ENCODE results near the gene BID. TPM values are rescaled to one million over a fixed set of nuclear protein-coding genes. Genes with fewer than 3 reads are reported as not detected.

The BID gene
- total RNA-seq, 3 donors from 2014 or later (not counting 1 experiment from before 2014, with no cell fraction given), result 40.9 to 42.4 (median 42.3) TPM

- Histone ChIP-seq H3K36me3 (ENCODE audit: control insufficient read depth, insufficient read depth, low read length) (peaks cover 12% of the 10 kb centered on the region), H3K27ac (ENCODE audit: low read length) (no peak overlapping the region), H3K9me3 (ENCODE audit: control insufficient read depth, insufficient read depth, low read length) (no peaks in the 10 kb centered on the region), H3K4me1 (ENCODE audit: control insufficient read depth, insufficient read depth, low read length) (peaks cover 10% of the 10 kb centered on the region), H3K4me3 (ENCODE audit: low read length) (no peak overlapping the region), H3K27me3 (ENCODE audit: control insufficient read depth, insufficient read depth, low read length) (no peaks in the 10 kb centered on the region)
- Mint-ChIP-seq H3K9me3 (no peaks in the 10 kb centered on the region), H3K36me3 (no peaks in the 10 kb centered on the region), H3K4me3 (peak overlapping the region; percentile 6), H3K4me1 (peaks cover 13 to 15% of the 10 kb centered on the region in 2 donors), H3K27me3 (ENCODE audit: low read depth in 2 of 2) (no peaks in the 10 kb centered on the region), H3K27ac (peak overlapping the region in 1 of 2 donors; percentile 83)
- DNase-seq, result no peak
- no peak for TF ChIP-seq CTCF (IDR thresholded peaks at IDR 0.05)
- intact Hi-C loops (cut with micrococcal nuclease), result no loop called here
- 97% methylated on average over 7 of the region's 7 CpGs for WGBS (ENCODE audit: insufficient coverage)
- no peak for ATAC-seq
These were observed 68.7 kb downstream of the BID start for GRCh38 chr22:17705546-17705945.

GRCh38 chr22:17703811-17704210, 70.5 kb downstream of the BID start:
- TF ChIP-seq CTCF (IDR thresholded peaks at IDR 0.05), result no peak
- no peak for DNase-seq
- 98% methylated on average over 2 of the region's 2 CpGs for WGBS (ENCODE audit: insufficient coverage)
- Histone ChIP-seq H3K36me3 (ENCODE audit: control insufficient read depth, insufficient read depth, low read length) (peaks cover 12% of the 10 kb centered on the region), H3K27me3 (ENCODE audit: control insufficient read depth, insufficient read depth, low read length) (no peaks in the 10 kb centered on the region), H3K4me3 (ENCODE audit: low read length) (no peak overlapping the region), H3K4me1 (ENCODE audit: control insufficient read depth, insufficient read depth, low read length) (peaks cover 10% of the 10 kb centered on the region), H3K27ac (ENCODE audit: low read length) (no peak overlapping the region), H3K9me3 (ENCODE audit: control insufficient read depth, insufficient read depth, low read length) (no peaks in the 10 kb centered on the region)
- ATAC-seq, result no peak
- no peaks in the 10 kb centered on the region for H3K9me3 Mint-ChIP-seq
- no peaks in the 10 kb centered on the region for H3K27me3 Mint-ChIP-seq (ENCODE audit: low read depth in 2 of 2)
- peaks cover 16 to 18% of the 10 kb centered on the region in 2 donors for H3K4me1 Mint-ChIP-seq
- H3K36me3 Mint-ChIP-seq, result no peaks in the 10 kb centered on the region
- no peak overlapping the region for H3K27ac Mint-ChIP-seq
- intact Hi-C loops (cut with micrococcal nuclease), result no loop called here
- H3K4me3 Mint-ChIP-seq, result no peak overlapping the region

GRCh38 chr22:17700778-17701177, 73.5 kb downstream of the BID start:
- Mint-ChIP-seq H3K4me1 (peaks cover 9 to 11% of the 10 kb centered on the region in 2 donors), H3K27me3 (ENCODE audit: low read depth in 2 of 2) (no peaks in the 10 kb centered on the region), H3K36me3 (peaks cover 10% of the 10 kb centered on the region), H3K27ac (no peak overlapping the region), H3K9me3 (no peaks in the 10 kb centered on the region), H3K4me3 (no peak overlapping the region)
- no peak for TF ChIP-seq CTCF (IDR thresholded peaks at IDR 0.05)
- H3K4me1 ChIP-seq (ENCODE audit: control insufficient read depth, insufficient read depth, low read length), result peaks cover 5% of the 10 kb centered on the region
- 59% methylated on average over 3 of the region's 3 CpGs for WGBS (ENCODE audit: insufficient coverage)
- DNase-seq (no peak), ATAC-seq (no peak)
- no peak overlapping the region for H3K4me3 ChIP-seq (ENCODE audit: low read length)
- H3K27ac ChIP-seq (ENCODE audit: low read length), result no peak overlapping the region
- peaks cover 12% of the 10 kb centered on the region for H3K36me3 ChIP-seq (ENCODE audit: control insufficient read depth, insufficient read depth, low read length)
- H3K27me3 ChIP-seq (ENCODE audit: control insufficient read depth, insufficient read depth, low read length), result no peaks in the 10 kb centered on the region
- no peaks in the 10 kb centered on the region for H3K9me3 ChIP-seq (ENCODE audit: control insufficient read depth, insufficient read depth, low read length)
- intact Hi-C loops (cut with micrococcal nuclease), result no loop called here

- H3K27ac Mint-ChIP-seq, result no peak overlapping the region
- 95% methylated on average over 7 of the region's 7 CpGs for WGBS (ENCODE audit: insufficient coverage)
These were observed 74.5 kb downstream of the BID start for GRCh38 chr22:17699696-17700340.

More at GRCh38 chr22:17699696-17700340, 74.5 kb downstream of the BID start:
- Histone ChIP-seq H3K9me3 (ENCODE audit: control insufficient read depth, insufficient read depth, low read length) (no peaks in the 10 kb centered on the region), H3K36me3 (ENCODE audit: control insufficient read depth, insufficient read depth, low read length) (peaks cover 12% of the 10 kb centered on the region), H3K27ac (ENCODE audit: low read length) (no peak overlapping the region), H3K4me1 (ENCODE audit: control insufficient read depth, insufficient read depth, low read length) (no peaks in the 10 kb centered on the region), H3K4me3 (ENCODE audit: low read length) (no peak overlapping the region), H3K27me3 (ENCODE audit: control insufficient read depth, insufficient read depth, low read length) (no peaks in the 10 kb centered on the region)
- Mint-ChIP-seq H3K9me3 (no peaks in the 10 kb centered on the region), H3K4me3 (no peak overlapping the region), H3K36me3 (peaks cover 10% of the 10 kb centered on the region), H3K4me1 (peaks cover 6 to 11% of the 10 kb centered on the region in 2 donors), H3K27me3 (ENCODE audit: low read depth in 2 of 2) (no peaks in the 10 kb centered on the region)
- no peak for DNase-seq
- intact Hi-C loops (cut with micrococcal nuclease), result no loop called here
- no peak for ATAC-seq
- no peak for TF ChIP-seq CTCF (IDR thresholded peaks at IDR 0.05)
